GM18502 (cell line): Measurements from ENCODE around the gene ZNF573.
"Not testable (repeated sequence)": the region's sequence is repeated elsewhere in the genome, so short reads cannot be mapped to it uniquely, and the experiment has no call there.

ENCODE experiments used
- ATAC-seq: cut with Tn5 transposase; IDR thresholded peaks from one replicate; pipeline ENCODE4 v1.9.1; 2021; ENCODE audit warnings: mild to moderate bottlenecking; ENCODE audit not compliant: unreplicated experiment, poor library complexity

The ZNF573 gene

DNA sequence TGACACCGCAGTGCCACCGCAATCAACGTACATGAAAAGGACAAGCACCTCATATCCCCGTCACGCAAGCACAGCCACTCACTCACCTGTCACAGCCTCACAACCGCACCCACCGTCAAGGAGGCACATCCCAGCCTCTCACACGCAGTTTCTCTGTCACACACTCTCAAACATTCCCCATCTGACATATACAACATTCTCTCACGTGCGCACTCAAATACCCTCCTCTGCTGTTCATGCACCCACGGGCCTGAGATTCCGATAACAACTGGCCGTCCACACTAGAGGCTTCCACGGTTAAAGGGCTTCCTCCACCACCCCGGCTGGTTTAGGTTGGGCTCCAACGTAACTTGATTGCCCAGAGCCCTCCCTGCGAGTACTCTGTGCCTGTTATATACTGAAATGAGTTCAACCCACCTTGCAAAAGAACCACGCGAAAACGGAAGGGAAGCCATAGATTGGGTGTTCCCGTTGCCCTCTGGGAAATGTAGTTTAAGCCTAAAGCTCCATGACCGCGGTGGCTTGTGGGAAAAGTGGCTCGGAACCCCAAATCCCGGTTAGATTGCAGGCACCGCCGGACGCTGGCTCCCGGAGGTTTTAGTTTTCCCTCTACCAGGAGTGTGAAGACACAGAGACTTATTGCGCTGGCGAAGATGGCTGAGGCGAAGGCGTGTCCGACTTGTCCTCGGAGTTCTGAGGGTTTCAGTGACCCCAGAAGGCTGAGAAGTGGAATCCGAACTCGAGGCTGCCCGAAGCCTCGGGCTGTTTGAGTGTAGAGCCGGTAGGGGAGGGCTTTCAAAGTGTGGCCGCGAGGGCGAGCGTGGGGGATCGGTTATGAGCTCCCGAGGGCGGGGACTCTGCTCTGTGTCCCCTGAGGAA is at the start of gene ZNF573:
Gene ZNF573, minus strand, starts transcription at position 460 of the 879 bp plus-strand sequence. CDS start 5,857 bp downstream, outside the sequence.
- ATAC-seq, result peak; percentile 85

DNA sequence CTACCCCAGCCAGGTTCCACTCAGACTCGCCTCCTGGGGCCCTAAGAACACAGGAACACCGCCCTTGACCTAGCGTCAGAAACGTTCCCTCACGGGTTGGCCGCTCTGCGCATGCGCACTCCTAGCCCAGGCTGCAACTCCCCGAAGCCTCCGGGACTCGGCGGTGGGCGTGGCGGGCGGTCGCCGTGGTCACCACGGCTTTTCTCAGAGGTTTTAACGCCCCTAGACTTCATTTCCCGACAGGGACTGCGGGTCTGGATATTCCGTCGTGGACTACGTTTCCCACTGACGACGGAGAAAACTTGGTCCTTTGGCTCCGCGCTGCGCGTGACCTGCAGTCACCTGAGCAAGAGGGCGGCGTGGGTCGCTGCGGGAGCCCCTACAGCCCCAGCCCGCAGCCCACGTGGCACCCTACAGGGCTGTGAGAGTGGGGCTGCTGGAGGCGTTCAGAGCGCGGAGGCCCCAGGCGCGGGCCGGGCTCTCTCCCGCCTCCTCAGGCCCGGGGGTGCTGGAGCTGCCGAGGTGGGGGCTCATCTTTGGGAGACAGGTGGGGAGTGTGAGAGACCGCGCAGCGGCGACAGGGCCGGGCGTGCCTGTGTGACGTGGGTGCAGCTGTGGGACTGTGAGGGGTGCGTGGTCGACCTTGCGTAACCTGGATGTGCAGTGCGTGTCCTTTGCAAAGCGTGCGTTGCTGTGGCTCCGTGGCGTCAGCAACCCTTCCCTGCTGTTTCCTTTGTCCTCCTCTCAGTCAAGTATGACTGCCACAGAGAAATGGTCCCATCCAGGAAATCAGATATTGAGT is 38.0 kb upstream of the ZNF573 start:
- no peak for ATAC-seq

DNA sequence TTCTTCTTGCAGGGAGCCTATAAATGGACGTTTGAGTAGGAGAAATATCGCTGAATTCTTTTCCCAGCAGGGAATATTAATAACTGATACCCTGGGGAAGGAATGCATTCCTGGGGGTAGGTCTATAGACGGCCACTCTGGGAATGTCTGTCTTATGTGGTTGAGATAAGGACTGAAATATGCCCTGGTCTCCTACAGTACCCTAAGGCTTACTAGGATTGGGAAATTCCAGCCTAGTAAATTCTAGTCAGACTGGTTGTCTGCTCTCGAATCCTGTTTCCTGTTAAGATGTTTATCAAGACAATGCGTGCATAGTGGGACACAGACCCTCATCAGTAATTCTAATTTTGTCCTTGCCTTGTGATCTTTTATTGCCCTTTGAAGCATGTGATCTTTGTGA is 36.2 kb upstream of the ZNF573 start:
- not testable (repeated sequence) for ATAC-seq

DNA sequence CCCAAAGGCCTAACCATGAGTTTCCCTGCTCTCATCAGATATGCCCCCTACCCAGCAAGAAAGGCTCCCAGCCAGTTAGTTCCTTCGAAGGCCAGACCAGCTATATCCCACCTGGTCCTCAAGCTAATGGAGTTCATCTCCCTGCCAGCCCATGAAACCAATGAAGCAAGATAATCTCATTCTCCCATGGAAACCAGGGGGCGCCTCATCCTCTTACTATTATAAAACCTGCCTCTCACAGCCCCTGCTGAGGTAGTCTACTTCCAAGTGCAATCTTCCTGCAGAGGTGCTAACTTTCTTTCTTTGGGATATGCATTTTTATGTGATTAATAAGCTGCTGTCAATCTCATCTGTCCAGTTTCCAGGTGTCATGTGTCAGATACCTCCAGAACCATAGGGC is 34.0 kb upstream of the ZNF573 start:
- ATAC-seq, result no peak

GRCh38 chr19:37809366-37809765 is 30.0 kb upstream of the ZNF573 start:
- ATAC-seq, result no peak

DNA sequence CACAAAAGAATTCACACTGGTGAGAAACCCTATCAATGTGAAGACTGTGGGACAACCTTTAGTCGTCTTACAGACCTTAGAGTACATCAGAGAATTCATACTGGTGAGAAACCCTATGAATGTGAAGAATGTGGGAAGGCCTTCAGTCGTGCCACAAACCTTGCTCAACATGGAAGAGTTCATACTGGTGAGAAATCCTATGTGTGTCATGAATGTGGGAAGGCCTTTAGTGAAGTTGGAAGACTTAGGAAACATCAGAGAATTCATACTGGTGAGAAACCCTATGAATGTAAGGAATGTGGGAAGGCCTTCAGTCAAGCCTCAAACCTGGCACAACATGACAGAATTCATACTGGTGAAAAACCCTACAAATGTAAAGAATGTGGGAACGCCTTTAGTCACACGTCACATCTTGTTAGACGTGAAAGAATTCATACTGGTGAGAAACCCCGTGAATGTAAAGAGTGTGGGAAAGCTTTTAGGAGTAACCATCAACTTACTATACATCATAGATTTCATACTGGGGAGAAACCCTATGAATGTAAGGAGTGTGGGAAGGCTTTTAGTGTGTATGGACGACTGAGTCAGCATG is 24.0 kb upstream of the ZNF573 start:
- ATAC-seq, result no peak

DNA sequence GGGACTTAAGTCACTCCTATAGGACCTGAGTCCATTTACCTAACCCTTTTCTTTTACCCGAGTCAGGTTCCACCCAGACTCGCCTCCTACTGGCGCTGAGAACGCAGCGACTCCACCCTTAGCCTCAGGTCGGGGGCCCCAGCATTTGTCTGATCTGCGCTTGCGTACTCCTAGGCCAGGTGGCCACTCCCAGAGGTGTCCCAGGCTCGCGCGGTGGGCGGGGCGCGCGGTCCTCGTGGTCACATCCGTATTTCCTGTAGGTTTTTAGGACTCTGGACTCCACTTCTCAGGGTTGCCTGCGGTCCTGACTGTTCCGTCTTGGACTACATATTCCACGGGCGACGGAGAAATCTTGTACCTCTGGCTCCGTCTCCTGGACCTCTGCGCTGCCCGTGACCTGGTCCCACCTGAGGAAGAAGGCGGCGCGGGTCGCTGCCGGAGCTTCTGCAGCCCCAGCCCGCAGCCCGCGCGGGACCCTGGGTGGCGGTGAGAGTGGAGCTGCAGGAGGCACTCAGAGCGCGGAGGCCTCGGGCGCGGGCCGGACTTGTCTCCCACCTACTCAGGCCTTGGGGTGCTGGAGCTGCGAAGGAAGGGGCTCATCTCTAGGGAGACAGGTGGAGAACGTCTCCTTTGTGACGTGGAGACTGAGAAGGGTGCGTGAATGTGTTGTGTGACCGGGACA is 11.0 kb upstream of the ZNF573 start:
- ATAC-seq, result no peak

- ATAC-seq, result no peak
Measured at GRCh38 chr19:37778613-37779126, 716 bp downstream of the ZNF573 start.

DNA sequence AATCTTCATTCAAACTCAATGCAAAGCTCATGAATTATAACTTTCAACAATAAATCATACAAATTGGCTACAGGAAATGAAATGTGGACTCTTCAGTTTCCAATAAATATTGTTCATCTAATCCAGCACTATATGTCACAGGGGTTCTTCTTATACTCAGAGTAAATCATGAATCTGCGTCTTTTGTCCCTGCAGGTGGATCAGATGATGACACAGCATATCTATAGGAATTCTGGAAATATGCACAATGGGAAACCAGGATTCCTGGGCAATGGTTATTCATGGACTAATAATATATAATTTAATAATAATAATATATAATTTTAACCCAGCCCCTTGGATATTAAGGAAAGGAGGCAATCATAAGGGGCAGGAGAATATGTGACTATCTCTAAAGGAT is 8.4 kb downstream of the ZNF573 start:
- ATAC-seq, result no peak

DNA sequence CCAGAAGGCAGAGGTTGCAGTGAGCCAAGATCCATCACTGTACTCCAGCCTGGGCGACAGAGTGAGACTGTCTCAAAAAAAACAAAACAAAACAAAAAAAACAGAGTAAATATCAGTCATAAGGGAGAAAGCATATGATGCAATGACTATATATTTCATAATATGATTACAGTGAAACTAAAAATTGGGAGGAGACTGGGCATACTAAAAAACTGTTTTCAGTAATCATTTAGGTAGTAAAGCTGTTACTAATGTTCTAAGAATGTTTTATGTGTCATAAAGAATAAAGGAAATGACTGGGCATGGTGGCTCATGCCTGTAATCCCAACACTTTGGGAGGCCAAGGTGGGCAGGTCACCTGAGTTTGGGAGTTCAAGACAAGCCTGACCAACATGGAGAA is 15.9 kb downstream of the ZNF573 start:
- no peak for ATAC-seq

- not testable (repeated sequence) for ATAC-seq
Measured at GRCh38 chr19:37757683-37758082, 21.7 kb downstream of the ZNF573 start.

GRCh38 chr19:37738371-37738770 is 41.0 kb downstream of the ZNF573 start:
- no peak for ATAC-seq

- ATAC-seq, result no peak
Measured at GRCh38 chr19:37725181-37725580, 54.2 kb downstream of the ZNF573 start.

DNA sequence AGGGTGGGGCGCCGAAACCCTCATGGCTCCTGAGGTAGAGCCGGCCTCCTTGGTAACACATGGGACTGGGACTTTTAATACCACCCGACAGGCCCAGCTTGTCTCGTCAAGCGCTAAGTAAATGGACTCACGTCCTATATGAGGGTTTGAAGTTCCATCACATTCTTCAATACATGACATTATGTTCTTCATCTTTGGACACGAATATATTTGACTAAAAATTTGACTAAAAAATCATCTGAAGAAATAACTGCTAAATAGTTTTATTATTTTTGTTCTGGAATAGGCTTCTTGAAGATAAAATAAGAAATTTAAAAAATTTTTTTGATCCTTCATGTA is 59.5 kb downstream of the ZNF573 start:
- ATAC-seq, result no peak

GRCh38 chr19:37719111-37719926 is 60.1 kb downstream of the ZNF573 start, which contains the start of gene ZNF607:
TSS of gene ZNF607 (minus strand) at chr19:37719761. CDS start at chr19:37711618, 8,143 bp downstream.
- ATAC-seq, result peak; percentile 95

DNA sequence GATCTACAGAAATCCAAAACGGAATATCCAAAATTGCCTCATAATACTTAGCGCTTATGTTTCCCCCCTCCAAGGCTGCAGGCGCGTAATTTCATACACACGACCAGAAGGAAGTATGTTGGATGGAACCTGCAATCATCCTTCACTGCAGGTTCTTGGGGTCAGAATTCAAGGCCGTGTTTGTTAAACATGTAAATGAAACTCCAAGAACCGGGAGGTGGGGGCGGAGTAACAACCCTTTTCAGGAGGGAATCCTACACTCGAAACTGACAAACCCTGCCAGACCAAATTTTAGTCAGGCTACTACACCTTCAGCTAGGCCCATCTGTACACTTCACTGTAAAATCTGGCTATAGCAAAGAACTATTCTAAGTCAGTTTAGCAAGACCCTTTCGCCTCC is 61.1 kb downstream of the ZNF573 start:
- no peak for ATAC-seq

DNA sequence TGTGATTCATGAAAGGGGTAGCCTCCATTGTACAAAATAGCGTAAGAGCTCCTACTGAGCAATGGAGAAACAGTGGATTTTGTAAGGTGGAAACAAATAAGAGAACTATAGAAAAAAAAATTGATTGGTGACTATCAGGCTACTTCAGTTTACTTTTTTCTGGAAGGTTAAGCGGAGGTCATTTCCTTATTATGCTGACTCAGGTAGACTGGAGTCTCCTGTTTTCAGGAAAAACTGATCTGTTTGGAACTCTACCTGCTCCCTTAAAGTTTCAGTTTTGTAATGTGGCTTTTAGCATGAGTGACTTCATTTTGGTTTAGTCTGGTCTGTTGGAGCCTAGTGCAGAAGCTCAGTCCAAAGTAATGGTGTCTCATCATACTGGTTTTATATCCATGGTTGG is 63.2 kb downstream of the ZNF573 start:
- no peak for ATAC-seq

DNA sequence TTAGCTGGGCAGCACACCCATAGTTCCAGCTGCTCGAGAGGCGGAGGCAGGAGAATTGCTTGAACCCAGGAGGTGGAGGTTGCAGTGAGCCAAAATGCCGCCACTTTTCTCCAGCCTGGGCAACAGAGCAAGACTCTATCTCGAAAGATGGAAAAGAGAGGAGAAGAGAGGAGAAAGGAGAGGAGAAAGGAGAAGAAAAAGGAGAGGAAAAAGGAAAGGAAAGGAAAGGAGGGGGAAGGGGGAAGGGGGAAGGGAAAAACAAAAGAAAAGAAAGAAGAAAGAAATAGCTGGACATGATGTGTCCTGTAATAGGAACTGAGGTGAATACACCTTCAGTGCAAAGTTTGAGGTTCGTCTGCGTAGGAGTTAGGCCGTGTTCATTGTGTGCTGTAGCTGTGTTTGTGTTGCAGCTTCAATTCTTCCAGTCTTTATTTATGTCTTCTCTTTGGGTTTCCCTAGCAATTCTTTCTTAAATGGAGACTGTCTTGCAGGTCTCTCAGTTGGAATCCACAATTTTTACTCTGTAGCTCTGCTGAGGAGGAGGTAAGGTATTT is 73.3 kb downstream of the ZNF573 start:
- ATAC-seq, result no peak

DNA sequence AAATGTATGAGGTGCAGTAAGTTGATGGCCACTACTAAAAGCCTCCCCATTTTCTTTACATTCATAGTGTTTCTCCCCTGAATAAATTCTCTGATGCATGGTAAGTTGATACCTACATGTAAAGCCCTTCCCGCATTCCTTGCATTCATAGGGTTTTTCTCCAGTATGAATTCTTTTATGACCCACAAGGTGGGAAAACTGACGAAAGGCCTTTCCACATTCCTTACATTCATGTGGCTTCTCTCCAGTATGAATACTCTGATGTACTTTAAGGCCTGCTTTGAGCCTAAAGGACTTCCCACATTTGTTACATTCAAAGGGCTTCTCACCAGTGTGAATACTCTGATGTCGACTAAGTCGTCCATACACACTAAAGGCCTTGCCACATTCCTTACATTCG is 80.3 kb downstream of the ZNF573 start:
- ATAC-seq, result no peak
